ENCODE measurements around the gene YPEL3.

The YPEL3 gene

DNA sequence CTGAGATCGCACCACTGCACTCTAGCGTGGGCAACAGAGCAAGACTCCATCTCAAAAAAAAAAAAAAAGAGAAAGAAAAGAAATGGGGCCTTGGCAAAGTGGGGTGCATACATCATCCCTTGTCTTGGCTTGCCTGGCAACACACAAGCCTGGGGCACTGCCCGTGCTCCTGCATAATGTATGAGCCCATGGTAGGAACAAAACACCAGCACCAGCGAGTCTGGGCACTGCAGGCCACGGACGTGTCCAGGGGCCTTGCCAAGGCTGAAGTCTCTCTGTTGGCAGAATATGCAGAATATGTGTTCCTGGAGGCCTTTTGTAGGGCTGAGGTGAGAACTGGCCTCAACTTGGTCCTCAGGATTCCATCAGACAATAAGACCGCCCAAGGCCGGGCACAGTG, 46.1 kb downstream of the YPEL3 start:
- DNase-seq (ENCODE audit: low read depth in 2 of 2), result no peak

DNA sequence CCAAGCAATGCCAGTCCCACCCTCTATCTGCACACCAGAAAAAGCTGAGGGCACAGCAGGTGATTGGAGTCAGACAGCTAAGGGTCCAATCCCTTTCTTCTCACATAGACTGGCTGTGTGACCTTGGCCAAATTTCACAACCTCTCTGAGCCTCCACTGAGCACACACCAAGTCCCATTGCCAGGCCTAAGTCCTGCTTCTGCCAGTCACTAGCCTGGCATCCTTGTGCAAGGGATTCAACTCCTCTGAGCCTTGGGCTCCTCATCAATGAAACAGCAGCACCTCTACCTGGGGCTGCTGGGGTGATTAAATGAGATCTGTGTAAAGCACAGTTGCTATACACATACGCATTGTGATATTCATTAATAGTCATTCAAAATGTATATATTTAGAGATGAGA, 49.4 kb downstream of the YPEL3 start:
- DNase-seq (ENCODE audit: low read depth in 2 of 2), result no peak

DNA sequence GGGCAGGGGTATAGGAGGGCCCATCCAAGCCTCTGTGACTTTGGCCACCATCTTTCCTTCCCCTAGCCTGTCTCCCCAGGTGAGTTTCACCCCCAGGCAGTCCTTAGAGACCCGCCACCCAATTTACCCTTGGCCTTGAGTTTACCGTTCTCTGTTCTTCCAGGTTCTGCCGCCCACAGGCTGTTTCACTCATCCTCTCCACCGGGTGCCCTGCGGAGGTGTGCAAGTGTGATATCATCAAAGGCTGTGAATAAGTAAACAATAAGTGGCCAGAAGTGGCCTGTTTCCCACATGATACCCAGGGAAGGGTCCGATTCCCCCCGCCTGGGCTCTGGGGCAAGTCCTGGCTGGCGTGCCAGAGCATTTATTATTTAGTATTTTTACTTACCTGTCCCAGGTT, 49.8 kb downstream of the YPEL3 start:
- no peak for DNase-seq (ENCODE audit: low read depth in 2 of 2)
